GM18511 (cell line): Measurements from ENCODE around the gene MAN1C1.

Experiments
- ATAC-seq: cut with Tn5 transposase; IDR thresholded peaks from one replicate; pipeline ENCODE4 v1.9.1; 2021; ENCODE audit warnings: mild to moderate bottlenecking, moderate library complexity; ENCODE audit not compliant: unreplicated experiment

Gene MAN1C1

GRCh38 chr1:25829046-25829445 lies 212.5 kb downstream of the MAN1C1 start:
- no peak for ATAC-seq

GRCh38 chr1:25831569-25832196 lies 215.1 kb downstream of the MAN1C1 start:
- no peak for ATAC-seq

- no peak for ATAC-seq
Measured at GRCh38 chr1:25832336-25833037, 215.9 kb downstream of the MAN1C1 start.

GRCh38 chr1:25833158-25833557 lies 216.6 kb downstream of the MAN1C1 start:
- no peak for ATAC-seq
